Ovary (tissue), 3 donors: Measurements from ENCODE around the gene ULK2.

Experiments
- EP300 ChIP-seq: sonication (generic); formaldehyde crosslinking; IDR thresholded peaks from one replicate; pipeline ENCODE4 v1.6.1; 2017; ENCODE audit warnings: antibody characterized with exemption
- POLR2A ChIP-seq: fragments of 450-650 bp; IDR thresholded peaks from one replicate; pipeline ENCODE4 v1.6.1; 2017; ENCODE audit warnings: antibody characterized with exemption, mild to moderate bottlenecking, moderate library complexity
- TF ChIP-seq, protein P1 (sequence below), 3 donors: fragments of 450-650 bp in 2 of 3; fragments of 200-600 bp in 1 of 3; IDR thresholded peaks; one replicate each; pipeline versions ENCODE4 v1.5.1 to v1.8.0; 2016 to 2022; ENCODE audit warnings: antibody characterized with exemption in 3 of 3, mild to moderate bottlenecking in 1 of 3
- donor health status: DM: no; HTN: no; CAD: no.

DNA sequence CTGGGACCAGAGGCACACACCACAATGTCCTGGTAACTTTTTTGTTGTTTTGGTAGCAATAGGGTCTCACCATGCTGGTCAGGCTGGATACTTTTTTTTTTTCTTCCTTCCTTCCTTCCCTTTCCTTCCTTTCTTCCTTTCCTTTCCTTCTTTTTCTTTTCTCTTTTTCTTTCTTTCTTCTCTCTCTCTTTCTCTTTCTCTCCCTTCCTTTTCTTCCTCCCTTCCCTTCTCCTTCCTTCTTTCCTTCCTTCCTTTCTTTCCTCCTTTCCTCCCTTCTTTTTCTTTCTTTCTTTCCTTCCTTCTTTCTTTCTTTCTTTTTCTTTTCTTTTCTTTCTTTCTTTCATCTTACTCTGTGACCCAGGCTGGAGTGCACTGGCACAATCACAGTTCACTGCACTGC, 18.4 kb upstream of the ULK2 start:
- TF ChIP-seq, protein P1, sequence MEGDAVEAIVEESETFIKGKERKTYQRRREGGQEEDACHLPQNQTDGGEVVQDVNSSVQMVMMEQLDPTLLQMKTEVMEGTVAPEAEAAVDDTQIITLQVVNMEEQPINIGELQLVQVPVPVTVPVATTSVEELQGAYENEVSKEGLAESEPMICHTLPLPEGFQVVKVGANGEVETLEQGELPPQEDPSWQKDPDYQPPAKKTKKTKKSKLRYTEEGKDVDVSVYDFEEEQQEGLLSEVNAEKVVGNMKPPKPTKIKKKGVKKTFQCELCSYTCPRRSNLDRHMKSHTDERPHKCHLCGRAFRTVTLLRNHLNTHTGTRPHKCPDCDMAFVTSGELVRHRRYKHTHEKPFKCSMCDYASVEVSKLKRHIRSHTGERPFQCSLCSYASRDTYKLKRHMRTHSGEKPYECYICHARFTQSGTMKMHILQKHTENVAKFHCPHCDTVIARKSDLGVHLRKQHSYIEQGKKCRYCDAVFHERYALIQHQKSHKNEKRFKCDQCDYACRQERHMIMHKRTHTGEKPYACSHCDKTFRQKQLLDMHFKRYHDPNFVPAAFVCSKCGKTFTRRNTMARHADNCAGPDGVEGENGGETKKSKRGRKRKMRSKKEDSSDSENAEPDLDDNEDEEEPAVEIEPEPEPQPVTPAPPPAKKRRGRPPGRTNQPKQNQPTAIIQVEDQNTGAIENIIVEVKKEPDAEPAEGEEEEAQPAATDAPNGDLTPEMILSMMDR (IDR thresholded peaks at IDR 0.05), result no peak
- TF ChIP-seq POLR2A (no peak), EP300 (no peak)
